A549 (cell line): Measurements from ENCODE around the gene RTN4. TPM values are rescaled to one million over a fixed set of nuclear protein-coding genes. Genes with fewer than 3 reads are reported as not detected.

Experiments used
- ATAC-seq, 2 experiments: fragments of 200-7000 bp in 1 of 2; fragments of >200 bp in 1 of 2; cut with Nextera tagmentation in 1 of 2; cut with Tn5 transposase in 1 of 2; 3 replicates each; pipeline versions ENCODE4 v1.8.0 to v1.9.1; 2018 to 2020; ENCODE audit warnings: mild to moderate bottlenecking in 1 of 2, moderate library complexity in 1 of 2
- CTCF ChIA-PET: fragments of 300-600 bp; sonication (Branson Sonifier 250); formaldehyde crosslinking; extraction: SDS; loops from one replicate; lab custom pipeline; 2021; ENCODE audit warnings: antibody characterized with exemption, inconsistent platforms; lab: Yijun Ruan, JAX
- POLR2A ChIA-PET: fragments of 350-600 bp; formaldehyde crosslinking; extraction: SDS; loops from one replicate; lab custom pipeline; 2021; ENCODE audit warnings: antibody characterized with exemption, inconsistent platforms; lab: Yijun Ruan, JAX
- DNase-seq, 2 experiments: peaks; one replicate each; pipeline versions ENCODE4 v3.0.0 to v3.0.0-alpha.2; 2011 to 2016; ENCODE audit warnings: low read depth in 1 of 2, low spot score in 1 of 2
- FAIRE-seq: peaks from 2 replicates; lab custom pipeline; 2011; peaks lifted over from hg19 to GRCh38; lab: Jason Lieb, UNC
- H3K27ac ChIP-seq, 2 experiments: fragments of >200 bp; sonication (Bioruptor Twin); formaldehyde crosslinking; 3 replicates each; pipeline ENCODE4 v1.5.1; 2016 to 2017
- H3K4me1 ChIP-seq: fragments of >200 bp; sonication (Bioruptor Twin); formaldehyde crosslinking; 3 replicates; pipeline ENCODE4 v1.6.1; 2016
- H3K4me2 ChIP-seq: fragments of >200 bp; sonication (Bioruptor Twin); formaldehyde crosslinking; 3 replicates; pipeline ENCODE4 v1.6.1; 2016
- H3K4me3 ChIP-seq: fragments of >200 bp; sonication (Bioruptor Twin); formaldehyde crosslinking; 3 replicates; pipeline ENCODE4 v1.5.1; 2016
- H3K9me3 ChIP-seq: fragments of >200 bp; sonication (Bioruptor Twin); formaldehyde crosslinking; 3 replicates; pipeline ENCODE4 v1.6.1; 2016
- BHLHE40 ChIP-seq: IDR thresholded peaks from 2 replicates; pipeline ENCODE4 v1.6.1; 2012; ENCODE audit warnings: low read depth, low read length, inconsistent platforms
- EHF ChIP-seq: fragments of 250-450 bp; sonication (Bioruptor Pico); IDR thresholded peaks from 2 replicates; pipeline ENCODE4 v1.5.0; 2020; ENCODE audit warnings: mild to moderate bottlenecking
- EHMT2 ChIP-seq: fragments of 200-600 bp; sonication (generic); IDR thresholded peaks from 2 replicates; pipeline ENCODE4 v1.6.1; 2016; ENCODE audit warnings: antibody characterized with exemption, low read depth, mild to moderate bottlenecking, moderate library complexity
- HES2 ChIP-seq: fragments of >200 bp; sonication (Bioruptor Twin); formaldehyde crosslinking; IDR thresholded peaks from 2 replicates; pipeline ENCODE4 v1.6.1; 2016
- JUN ChIP-seq, 2 experiments: fragments of >200 bp; sonication (Bioruptor Twin); formaldehyde crosslinking; IDR thresholded peaks; 2 replicates in 1 of 2; 3 replicates in 1 of 2; pipeline ENCODE4 v1.6.1; 2016 to 2017
- JUNB ChIP-seq: fragments of >200 bp; sonication (Bioruptor Twin); formaldehyde crosslinking; IDR thresholded peaks from 2 replicates; pipeline ENCODE4 v1.6.1; 2016
- KDM5A ChIP-seq: fragments of 200-600 bp; sonication (generic); IDR thresholded peaks from 2 replicates; pipeline ENCODE4 v1.6.1; 2016; ENCODE audit warnings: antibody characterized with exemption, mild to moderate bottlenecking
- NPAS2 ChIP-seq: fragments of 250-450 bp; sonication (Bioruptor Pico); IDR thresholded peaks from 2 replicates; pipeline ENCODE4 v1.8.0; 2022; ENCODE audit warnings: mild to moderate bottlenecking, moderate library complexity, borderline replicate concordance
- NR3C1 ChIP-seq: fragments of >200 bp; sonication (Bioruptor Twin); formaldehyde crosslinking; IDR thresholded peaks from 3 replicates; pipeline ENCODE4 v1.6.1; 2017
- POLR2AphosphoS2 ChIP-seq: conservative IDR thresholded peaks from 2 replicates; pipeline ENCODE4 v1.6.1; 2012; ENCODE audit warnings: low read length, improper control_type of control experiment, inconsistent platforms
- RAD21 ChIP-seq, 2 experiments: fragments of >200 bp in 1 of 2; sonication (Bioruptor Twin) in 1 of 2; formaldehyde crosslinking in 1 of 2; IDR thresholded peaks in 1 of 2; conservative IDR thresholded peaks in 1 of 2; 2 replicates in 1 of 2; 3 replicates in 1 of 2; pipeline ENCODE4 v1.6.1; 2012 to 2018; ENCODE audit warnings: inconsistent platforms in 1 of 2
- RARB ChIP-seq: fragments of 250-450 bp; sonication (Bioruptor Pico); IDR thresholded peaks from 2 replicates; pipeline ENCODE4 v1.8.0; 2021; ENCODE audit warnings: mild to moderate bottlenecking, moderate library complexity
- RCOR1 ChIP-seq: fragments of 150-350 bp; IDR thresholded peaks from 2 replicates; pipeline ENCODE4 v1.6.1; 2014; ENCODE audit warnings: antibody characterized with exemption, low read length, low read depth
- REST ChIP-seq: fragments of 200-600 bp; sonication (generic); IDR thresholded peaks from 2 replicates; pipeline ENCODE4 v1.6.1; 2016; ENCODE audit warnings: antibody characterized with exemption, mild to moderate bottlenecking, moderate library complexity
- RFX5 ChIP-seq: fragments of 450-650 bp; IDR thresholded peaks from 2 replicates; pipeline ENCODE4 v1.7.1; 2014; ENCODE audit warnings: antibody characterized with exemption, mild to moderate bottlenecking, moderate library complexity
- SMC3 ChIP-seq: fragments of >200 bp; sonication (Bioruptor Twin); formaldehyde crosslinking; IDR thresholded peaks from 3 replicates; pipeline ENCODE4 v1.6.1; 2018; ENCODE audit warnings: inconsistent platforms
- TFCP2L1 ChIP-seq: fragments of 250-450 bp; sonication (Bioruptor Pico); IDR thresholded peaks from 2 replicates; pipeline ENCODE4 v1.5.0; 2021; ENCODE audit warnings: mild to moderate bottlenecking
- ZFP36 ChIP-seq: fragments of 450-650 bp; IDR thresholded peaks from 2 replicates; pipeline ENCODE4 v1.6.1; 2014; ENCODE audit warnings: borderline replicate concordance; ENCODE audit not compliant: partially characterized antibody
- ZNF302 ChIP-seq: fragments of 250-450 bp; sonication (Bioruptor Pico); IDR thresholded peaks from 2 replicates; pipeline ENCODE4 v1.9.0; 2021; ENCODE audit warnings: inconsistent platforms, mild to moderate bottlenecking, moderate library complexity
- WGBS: methylation state at CpG from one replicate; pipeline ENCODE4 v1.1.6; 2017; ENCODE audit errors: missing lambda C conversion rate; 5-methylcytosine and 5-hydroxymethylcytosine counted together
- polyA plus RNA-seq, 4 experiments: library from polyadenylated mRNA; depleted of rRNA in 3 of 4; stranded (reverse); fragments of >200 nt; fragmentation: RNase III in 1 of 4; extraction: RNeasy Plus Mini Kit Qiagen cat#74134 plus additional on column Dnase treatment in 1 of 4; gene quantifications; 2 replicates in 3 of 4; 3 replicates in 1 of 4; pipeline ENCODE4 v1.2.3, GENCODE V29; 2011 to 2017
- TF ChIP-seq, protein P1 (sequence below): IDR thresholded peaks from 2 replicates; pipeline ENCODE4 v1.6.1; 2012
- TF ChIP-seq, protein P2 (sequence below): fragments of 150-350 bp; IDR thresholded peaks from 2 replicates; pipeline ENCODE4 v1.6.1; 2014; ENCODE audit warnings: low read depth, mild to moderate bottlenecking, low read length
- TF ChIP-seq, protein P3 (sequence below): fragments of 450-650 bp; IDR thresholded peaks from 2 replicates; pipeline ENCODE4 v1.6.1; 2014; ENCODE audit warnings: antibody characterized with exemption
- TF ChIP-seq, protein P4 (sequence below): fragments of >200 bp; sonication (Bioruptor Twin); formaldehyde crosslinking; IDR thresholded peaks from 3 replicates; pipeline ENCODE4 v1.5.1; 2016

Gene RTN4
- polyA plus RNA-seq, 2 of the 4 experiments (the other 2 are of a cell fraction), result 302 to 403 TPM

DNA sequence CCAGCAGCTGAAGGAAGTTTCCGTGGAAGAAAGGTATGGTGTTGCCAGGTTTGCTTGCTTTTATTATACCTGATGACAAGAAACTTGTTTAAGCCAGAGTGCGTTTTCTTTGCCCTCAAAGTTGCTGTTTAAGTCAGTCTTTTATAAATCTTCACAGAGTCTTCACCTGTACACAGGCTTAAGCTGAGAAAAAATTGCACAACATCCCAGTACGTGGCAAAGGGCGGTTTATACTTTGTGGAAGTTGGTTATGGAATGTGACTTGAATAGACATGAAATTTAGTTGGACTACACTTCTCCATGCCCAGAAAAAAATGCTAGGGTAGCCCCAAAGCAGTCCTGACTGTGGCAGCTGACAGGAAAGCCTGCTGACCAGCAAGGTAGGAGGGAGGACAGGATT lies 121.5 kb downstream of the RTN4 start:
- ATAC-seq (no peak), DNase-seq (no peak), FAIRE-seq (no peak)
- H3K9me3 ChIP-seq, result peaks cover 6% of the 10 kb centered on the region; the same call in 1 of the 3 replicates
- no peak overlapping the region for H3K27ac ChIP-seq
- H3K4me2 ChIP-seq, result no peak overlapping the region
- WGBS, result 72% methylated on average over 4 of the region's 4 CpGs
- POLR2A ChIA-PET, result no interaction called here
- no peak overlapping the region for H3K4me3 ChIP-seq
- TF ChIP-seq SMC3 (no peak), TFCP2L1 (no peak), RAD21 (conservative IDR thresholded peaks at IDR 0.05 in 1 of 2, IDR thresholded peaks at IDR 0.05 in 1 of 2) (no peak), ZFP36 (no peak), REST (no peak), NR3C1 (no peak), NPAS2 (CRISPR knock-in tag) (no peak), KDM5A (no peak), BHLHE40 (no peak), JUNB (no peak), JUN (IDR thresholded peaks at IDR 0.05) (no peak), RARB (CRISPR knock-in tag) (no peak)
- TF ChIP-seq, protein P1, sequence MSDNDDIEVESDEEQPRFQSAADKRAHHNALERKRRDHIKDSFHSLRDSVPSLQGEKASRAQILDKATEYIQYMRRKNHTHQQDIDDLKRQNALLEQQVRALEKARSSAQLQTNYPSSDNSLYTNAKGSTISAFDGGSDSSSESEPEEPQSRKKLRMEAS, result no peak
- TF ChIP-seq, protein P2, sequence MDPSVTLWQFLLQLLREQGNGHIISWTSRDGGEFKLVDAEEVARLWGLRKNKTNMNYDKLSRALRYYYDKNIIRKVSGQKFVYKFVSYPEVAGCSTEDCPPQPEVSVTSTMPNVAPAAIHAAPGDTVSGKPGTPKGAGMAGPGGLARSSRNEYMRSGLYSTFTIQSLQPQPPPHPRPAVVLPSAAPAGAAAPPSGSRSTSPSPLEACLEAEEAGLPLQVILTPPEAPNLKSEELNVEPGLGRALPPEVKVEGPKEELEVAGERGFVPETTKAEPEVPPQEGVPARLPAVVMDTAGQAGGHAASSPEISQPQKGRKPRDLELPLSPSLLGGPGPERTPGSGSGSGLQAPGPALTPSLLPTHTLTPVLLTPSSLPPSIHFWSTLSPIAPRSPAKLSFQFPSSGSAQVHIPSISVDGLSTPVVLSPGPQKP, result no peak
- CTCF ChIA-PET, result interaction anchor here (1.7 to 3.4 kb wide), 2 partner anchors 8 to 29 kb away, joined by 4 to 12 read pairs; no protein-coding TSS in a partner anchor
- peaks cover 6% of the 10 kb centered on the region; the same call in 2 of the 3 replicates for H3K4me1 ChIP-seq

DNA sequence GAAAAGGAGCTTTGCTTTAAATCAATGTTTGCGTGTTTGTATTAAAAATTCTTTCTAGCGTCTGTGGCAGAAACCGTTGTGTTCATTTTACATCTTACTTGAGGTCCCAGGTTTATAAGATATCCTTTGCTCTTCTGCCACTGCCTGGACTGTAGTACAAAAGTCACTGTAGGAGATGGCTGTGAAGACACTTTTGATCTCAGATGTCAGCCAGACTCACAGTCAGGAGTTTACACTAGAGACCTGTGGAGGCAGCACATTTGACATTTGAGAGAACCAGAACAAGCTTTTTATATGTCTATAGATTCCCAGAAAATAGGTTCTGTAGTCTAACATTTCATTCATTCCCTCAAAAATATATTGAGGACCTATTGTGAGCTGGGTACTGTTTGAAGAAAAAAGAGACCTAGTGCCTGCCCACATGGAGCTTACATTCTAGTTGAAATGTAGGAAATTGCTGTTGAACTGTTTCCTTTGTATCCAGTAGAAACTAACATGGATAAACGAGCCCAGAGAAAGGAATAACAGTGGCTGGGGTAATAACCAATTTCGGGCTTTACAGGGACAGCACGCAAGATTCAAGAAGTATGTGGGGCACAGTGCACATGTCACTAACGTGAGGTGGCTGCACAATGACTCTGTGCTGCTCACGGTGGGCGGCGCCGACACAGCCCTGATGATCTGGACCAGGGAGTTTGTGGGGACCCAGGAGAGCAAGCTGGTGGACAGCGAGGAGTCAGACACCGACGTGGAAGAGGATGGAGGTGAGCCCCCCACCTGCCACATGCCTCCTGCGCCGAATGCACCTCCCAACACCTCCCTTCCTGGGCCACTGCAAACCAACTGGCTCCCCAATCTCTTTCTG lies 122.3 kb downstream of the RTN4 start:
- Histone ChIP-seq H3K4me3 (no peak overlapping the region), H3K27ac (no peak overlapping the region), H3K4me1 (peaks cover 7% of the 10 kb centered on the region; the same call in 2 of the 3 replicates), H3K9me3 (peaks cover 6% of the 10 kb centered on the region; the same call in 1 of the 3 replicates), H3K4me2 (no peak overlapping the region)
- no peak for DNase-seq
- ChIA-PET CTCF (interaction anchor here (0.9 to 3.4 kb wide), 5 partner anchors 9 to 240 kb away, joined by 3 to 12 read pairs (median 4); no protein-coding TSS in a partner anchor), POLR2A (no interaction called here)
- 77% methylated on average over 16 of the region's 16 CpGs for WGBS
- ATAC-seq, result no peak
- no peak for FAIRE-seq
- TF ChIP-seq HES2, result no peak
- TF ChIP-seq RCOR1, result no peak
- TF ChIP-seq, protein P3, sequence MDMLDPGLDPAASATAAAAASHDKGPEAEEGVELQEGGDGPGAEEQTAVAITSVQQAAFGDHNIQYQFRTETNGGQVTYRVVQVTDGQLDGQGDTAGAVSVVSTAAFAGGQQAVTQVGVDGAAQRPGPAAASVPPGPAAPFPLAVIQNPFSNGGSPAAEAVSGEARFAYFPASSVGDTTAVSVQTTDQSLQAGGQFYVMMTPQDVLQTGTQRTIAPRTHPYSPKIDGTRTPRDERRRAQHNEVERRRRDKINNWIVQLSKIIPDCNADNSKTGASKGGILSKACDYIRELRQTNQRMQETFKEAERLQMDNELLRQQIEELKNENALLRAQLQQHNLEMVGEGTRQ, result no peak
- no peak for TF ChIP-seq ZFP36
- TF ChIP-seq REST, result no peak
- TF ChIP-seq EHF (CRISPR knock-in tag), result no peak
- no peak for TF ChIP-seq RAD21 (conservative IDR thresholded peaks at IDR 0.05 in 1 of 2, IDR thresholded peaks at IDR 0.05 in 1 of 2)
- TF ChIP-seq EHMT2, result no peak
- TF ChIP-seq, protein P4, sequence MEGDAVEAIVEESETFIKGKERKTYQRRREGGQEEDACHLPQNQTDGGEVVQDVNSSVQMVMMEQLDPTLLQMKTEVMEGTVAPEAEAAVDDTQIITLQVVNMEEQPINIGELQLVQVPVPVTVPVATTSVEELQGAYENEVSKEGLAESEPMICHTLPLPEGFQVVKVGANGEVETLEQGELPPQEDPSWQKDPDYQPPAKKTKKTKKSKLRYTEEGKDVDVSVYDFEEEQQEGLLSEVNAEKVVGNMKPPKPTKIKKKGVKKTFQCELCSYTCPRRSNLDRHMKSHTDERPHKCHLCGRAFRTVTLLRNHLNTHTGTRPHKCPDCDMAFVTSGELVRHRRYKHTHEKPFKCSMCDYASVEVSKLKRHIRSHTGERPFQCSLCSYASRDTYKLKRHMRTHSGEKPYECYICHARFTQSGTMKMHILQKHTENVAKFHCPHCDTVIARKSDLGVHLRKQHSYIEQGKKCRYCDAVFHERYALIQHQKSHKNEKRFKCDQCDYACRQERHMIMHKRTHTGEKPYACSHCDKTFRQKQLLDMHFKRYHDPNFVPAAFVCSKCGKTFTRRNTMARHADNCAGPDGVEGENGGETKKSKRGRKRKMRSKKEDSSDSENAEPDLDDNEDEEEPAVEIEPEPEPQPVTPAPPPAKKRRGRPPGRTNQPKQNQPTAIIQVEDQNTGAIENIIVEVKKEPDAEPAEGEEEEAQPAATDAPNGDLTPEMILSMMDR, result no peak
- TF ChIP-seq NPAS2 (CRISPR knock-in tag), result no peak
- TF ChIP-seq RFX5, result no peak
- TF ChIP-seq ZNF302 (CRISPR knock-in tag), result no peak
- TF ChIP-seq POLR2AphosphoS2, result no peak
